Measurements from ENCODE around the gene KREMEN1. TPM values are rescaled to one million over a fixed set of nuclear protein-coding genes. Genes with fewer than 3 reads are reported as not detected.

The KREMEN1 gene
- polyA plus RNA-seq, 1 of the 3 experiments (the other 2 are of a cell fraction), result 10.0 TPM

- TF ChIP-seq EP300 (IDR thresholded peaks at IDR 0.05; ENCODE audit: borderline replicate concordance in 1 of 2, low read depth in 1 of 2, low read length in 1 of 2) (no peak), TCF12 (IDR thresholded peaks at IDR 0.05) (no peak), GABPA (IDR thresholded peaks at IDR 0.05; ENCODE audit: low read depth) (no peak), USF1 (IDR thresholded peaks at IDR 0.05; ENCODE audit: borderline replicate concordance, low read depth) (no peak), RAD21 (IDR thresholded peaks at IDR 0.05; ENCODE audit: low read length) (no peak), NRF1 (IDR thresholded peaks at IDR 0.05; ENCODE audit: low read depth, low read length) (no peak), IRF3 (IDR thresholded peaks at IDR 0.05; ENCODE audit: low read depth, low read length) (no peak)
These were observed 135.0 kb downstream of the KREMEN1 start (continued) for GRCh38 chr22:29207562-29208501.

GRCh38 chr22:29208502-29208862 lies 135.6 kb downstream of the KREMEN1 start:
- Histone ChIP-seq H3K4me3 (ENCODE audit: low read depth in 2 of 2, low read length in 1 of 2) (no peak overlapping the region), H3K27me3 (ENCODE audit: insufficient read depth) (no peaks in the 10 kb centered on the region; the same call in 1 of the 2 replicates), H3K9ac (no peak overlapping the region), H3F3A (replicated peaks; ENCODE audit: insufficient read depth) (no peaks in the 10 kb centered on the region), H2AFZ (ENCODE audit: low read depth) (no peak overlapping the region), H3K4me1 (ENCODE audit: control insufficient read depth in 1 of 2, insufficient read depth in 2 of 2, low read depth in 1 of 2, low read length in 1 of 2) (peaks cover 0 to 7% of the 10 kb centered on the region in 2 experiments; a peak in 1 of 4 replicates), H3K27ac (ENCODE audit: low read depth in 2 of 2, low read length in 1 of 2) (no peak overlapping the region), H3K9me2 (no peaks in the 10 kb centered on the region), H3K36me3 (replicated peaks in 1 of 2; ENCODE audit: control insufficient read depth in 1 of 2, insufficient read depth in 2 of 2, low read length in 1 of 2) (no peaks in the 10 kb centered on the region), H3K4me2 (no peak overlapping the region), H4K20me1 (ENCODE audit: insufficient read depth) (no peaks in the 10 kb centered on the region), H3K9me3 (no peaks in the 10 kb centered on the region), H3K79me2 (ENCODE audit: insufficient read depth) (no peaks in the 10 kb centered on the region)
- POLR2A ChIA-PET, result no interaction called here
- CTCF ChIA-PET, result interaction anchor here (0.8 to 4.1 kb wide), 5 partner anchors 9 to 105 kb away, joined by 3 to 27 read pairs (median 3); no protein-coding TSS in a partner anchor
- DNase-seq, result peak; percentile 49
- TF ChIP-seq RCOR1 (IDR thresholded peaks at IDR 0.05; ENCODE audit: low read length) (no peak), TCF12 (IDR thresholded peaks at IDR 0.05) (no peak), SMC3 (IDR thresholded peaks at IDR 0.05; ENCODE audit: low read depth, low read length) (no peak), USF2 (IDR thresholded peaks at IDR 0.05; ENCODE audit: borderline replicate concordance, low read depth, low read length) (no peak), MAX (IDR thresholded peaks at IDR 0.05; ENCODE audit: low read depth) (no peak), TAF1 (IDR thresholded peaks at IDR 0.05; ENCODE audit: borderline replicate concordance, low read depth, low read length) (no peak)
- 90% methylated on average over 3 of the region's 4 CpGs for WGBS (ENCODE audit: low lambda C conversion rate)
